Liver (tissue), 9 donors: Measurements from ENCODE around the gene LIPC. TPM values are rescaled to one million over a fixed set of nuclear protein-coding genes. Genes with fewer than 3 reads are reported as not detected.

ENCODE experiments used
- DNase-seq: peaks from one replicate; pipeline ENCODE4 v3.0.0-alpha.2; 2017; ENCODE audit warnings: low spot score
- H3K27ac ChIP-seq, 2 donors: one replicate each; pipeline ENCODE4 v1.7.0; 2013; ENCODE audit warnings: inconsistent platforms in 2 of 2, low read length in 2 of 2, control low read depth in 1 of 2, low read depth in 1 of 2, mild to moderate bottlenecking in 1 of 2
- H3K27me3 ChIP-seq, 4 donors: one replicate each; pipeline versions ENCODE4 v1.6.1 to v1.7.0; 2013; ENCODE audit warnings: low read length in 3 of 4, inconsistent platforms in 1 of 4, mild to moderate bottlenecking in 1 of 4, moderate library complexity in 1 of 4; ENCODE audit not compliant: control insufficient read depth in 4 of 4, insufficient read depth in 4 of 4
- H3K36me3 ChIP-seq, 4 donors: one replicate each; pipeline versions ENCODE4 v1.6.1 to v1.7.0; 2013; ENCODE audit warnings: low read length in 3 of 4, mild to moderate bottlenecking in 3 of 4, low read depth in 1 of 4, moderate library complexity in 1 of 4; ENCODE audit not compliant: control insufficient read depth in 4 of 4, insufficient read depth in 3 of 4
- H3K4me1 ChIP-seq, 4 donors: one replicate each; pipeline versions ENCODE4 v1.6.1 to v1.7.0; 2013; ENCODE audit warnings: low read length in 3 of 4, mild to moderate bottlenecking in 3 of 4, moderate library complexity in 1 of 4; ENCODE audit not compliant: control insufficient read depth in 4 of 4, insufficient read depth in 4 of 4
- H3K4me3 ChIP-seq, 3 donors: one replicate each; pipeline versions ENCODE4 v1.6.1 to v1.7.0; 2013; ENCODE audit warnings: low read length in 3 of 3, control low read depth in 1 of 3, low read depth in 1 of 3, mild to moderate bottlenecking in 1 of 3
- H3K9ac ChIP-seq, 2 donors: one replicate each; pipeline ENCODE4 v1.7.0; 2013; ENCODE audit warnings: low read length in 2 of 2, mild to moderate bottlenecking in 2 of 2, moderate library complexity in 2 of 2, control low read depth in 1 of 2, low read depth in 1 of 2
- H3K9me3 ChIP-seq, 4 donors: one replicate each; pipeline versions ENCODE4 v1.6.1 to v1.7.0; 2013; ENCODE audit warnings: low read length in 3 of 4; ENCODE audit not compliant: control insufficient read depth in 4 of 4
- ATF3 ChIP-seq: IDR thresholded peaks from 2 replicates; pipeline ENCODE4 v1.6.1; 2016; ENCODE audit warnings: antibody characterized with exemption
- EGR1 ChIP-seq, 2 donors: IDR thresholded peaks; 2 replicates each; pipeline ENCODE4 v1.6.1; 2016 to 2018; ENCODE audit warnings: antibody characterized with exemption in 2 of 2, low read depth in 2 of 2
- FOXA1 ChIP-seq: IDR thresholded peaks from 2 replicates; pipeline ENCODE4 v1.6.1; 2016; ENCODE audit warnings: antibody characterized with exemption
- FOXA2 ChIP-seq: IDR thresholded peaks from 2 replicates; pipeline ENCODE4 v1.6.1; 2016; ENCODE audit warnings: antibody characterized with exemption
- HNF4G ChIP-seq: IDR thresholded peaks from 2 replicates; pipeline ENCODE4 v1.6.1; 2016; ENCODE audit warnings: antibody characterized with exemption
- JUND ChIP-seq, 2 donors: IDR thresholded peaks; 2 replicates each; pipeline ENCODE4 v1.6.1; 2016; ENCODE audit warnings: antibody characterized with exemption in 2 of 2
- MAX ChIP-seq: IDR thresholded peaks from 2 replicates; pipeline ENCODE4 v1.6.1; 2016; ENCODE audit warnings: antibody characterized with exemption
- NR2F2 ChIP-seq: IDR thresholded peaks from 2 replicates; pipeline ENCODE4 v1.6.1; 2016; ENCODE audit warnings: antibody characterized with exemption
- RAD21 ChIP-seq, 2 donors: IDR thresholded peaks; 2 replicates each; pipeline ENCODE4 v1.6.1; 2016; ENCODE audit warnings: antibody characterized with exemption in 2 of 2, mild to moderate bottlenecking in 2 of 2
- REST ChIP-seq: IDR thresholded peaks from 2 replicates; pipeline ENCODE4 v1.6.1; 2016; ENCODE audit warnings: antibody characterized with exemption, mild to moderate bottlenecking
- RXRA ChIP-seq, 2 donors: IDR thresholded peaks; 2 replicates each; pipeline ENCODE4 v1.6.1; 2017 to 2018; ENCODE audit warnings: antibody characterized with exemption in 2 of 2, mild to moderate bottlenecking in 1 of 2
- SP1 ChIP-seq: IDR thresholded peaks from 2 replicates; pipeline ENCODE4 v1.6.1; 2018; ENCODE audit warnings: antibody characterized with exemption, mild to moderate bottlenecking
- TAF1 ChIP-seq: conservative IDR thresholded peaks from 2 replicates; pipeline ENCODE4 v1.6.1; 2016; ENCODE audit warnings: antibody characterized with exemption, mild to moderate bottlenecking
- ZBTB33 ChIP-seq: IDR thresholded peaks from 2 replicates; pipeline ENCODE4 v1.6.1; 2016; ENCODE audit warnings: antibody characterized with exemption
- WGBS: extraction: QIAGEN DNeasy Blood & Tissue Kit; methylation state at CpG from one replicate; pipeline ENCODE4 v1.1.7; 2013; 5-methylcytosine and 5-hydroxymethylcytosine counted together
- polyA plus RNA-seq, 2 donors: library from polyadenylated mRNA; stranded (reverse) in 1 of 2; unstranded in 1 of 2; fragments of 200-250 nt in 1 of 2; fragments of >200 nt in 1 of 2; fragmentation: Nextera tagmentation in 1 of 2; extraction: Ambion mirVana in 1 of 2; gene quantifications; one replicate each; pipeline versions ENCODE4 v1.2.1 to v1.2.3, GENCODE V29; 2013 to 2015
- total RNA-seq, 2 donors: library from RNA; depleted of rRNA; stranded (reverse); fragments of >200 nt; gene quantifications; one replicate each; pipeline ENCODE4 v1.2.3, GENCODE V29; 2014
- donor health status: healthy.
- donor health status: healthy.
- donor health status: healthy.
- donor health status: healthy.
- donor health status: healthy.

The LIPC gene
- total and polyA plus RNA-seq, 4 donors: 60.1 to 268 (median 131) TPM

GRCh38 chr15:58539548-58539947 lies 107.8 kb downstream of the LIPC start:
- H3K9ac ChIP-seq: no peak overlapping the region
- no peaks in the 10 kb centered on the region for H3K9me3 ChIP-seq
- WGBS: 87% methylated on average over 1 of the region's 1 CpG
- no peak overlapping the region for H3K27ac ChIP-seq
- no peaks in the 10 kb centered on the region for H3K4me1 ChIP-seq
- peaks cover 3 to 23% (median 16%) of the 10 kb centered on the region in 4 donors for H3K36me3 ChIP-seq
- no peak overlapping the region for H3K4me3 ChIP-seq
- TF ChIP-seq EGR1 (IDR thresholded peaks at IDR 0.05; ENCODE audit: low read depth in 2 of 2) (peak in 1 of 2 donors; percentile 5), HNF4G (no peak)
- no peaks in the 10 kb centered on the region for H3K27me3 ChIP-seq
- no peak for DNase-seq

- WGBS: 94% methylated on average over 22 of the region's 22 CpGs
- no peaks in the 10 kb centered on the region for H3K9me3 ChIP-seq
- no peak for DNase-seq
- no peak overlapping the region for H3K27ac ChIP-seq
- no peak for TF ChIP-seq RXRA (IDR thresholded peaks at IDR 0.05)
- no peak for TF ChIP-seq SP1
- no peak for TF ChIP-seq FOXA1
- no peak for TF ChIP-seq ZBTB33
- no peak for TF ChIP-seq REST
- TF ChIP-seq HNF4G: no peak
- TF ChIP-seq MAX: no peak
- no peak for TF ChIP-seq RAD21 (IDR thresholded peaks at IDR 0.05)
- no peak for TF ChIP-seq JUND (IDR thresholded peaks at IDR 0.05)
- H3K36me3 ChIP-seq: peaks cover 3 to 33% (median 16%) of the 10 kb centered on the region in 4 donors
- H3K4me1 ChIP-seq: peaks cover 0 to 6% (median 4%) of the 10 kb centered on the region in 4 donors
- H3K9ac ChIP-seq: no peak overlapping the region
- no peak overlapping the region for H3K4me3 ChIP-seq
- H3K27me3 ChIP-seq: no peaks in the 10 kb centered on the region
Observed at GRCh38 chr15:58541410-58542087, 109.8 kb downstream of the LIPC start.

- H3K27ac ChIP-seq: no peak overlapping the region
- no peak overlapping the region for H3K9ac ChIP-seq
- H3K9me3 ChIP-seq: no peaks in the 10 kb centered on the region
- peaks cover 0 to 12% (median 8%) of the 10 kb centered on the region in 4 donors for H3K4me1 ChIP-seq
- H3K36me3 ChIP-seq: peaks cover 3 to 28% (median 12%) of the 10 kb centered on the region in 4 donors
- 92% methylated on average over 17 of the region's 17 CpGs for WGBS
- H3K4me3 ChIP-seq: no peak overlapping the region
- H3K27me3 ChIP-seq: no peaks in the 10 kb centered on the region
- no peak for DNase-seq
- TF ChIP-seq TAF1: no peak
- no peak for TF ChIP-seq ATF3
- no peak for TF ChIP-seq RXRA (IDR thresholded peaks at IDR 0.05)
- TF ChIP-seq REST: no peak
- TF ChIP-seq SP1: no peak
- TF ChIP-seq FOXA2: no peak
- TF ChIP-seq EGR1 (IDR thresholded peaks at IDR 0.05; ENCODE audit: low read depth in 2 of 2): no peak
- no peak for TF ChIP-seq RAD21 (IDR thresholded peaks at IDR 0.05)
- no peak for TF ChIP-seq ZBTB33
- TF ChIP-seq NR2F2: no peak
Observed at GRCh38 chr15:58543664-58544335, 112.0 kb downstream of the LIPC start.
